LNCAP (cell line): Measurements from ENCODE around the gene WIZ.

Experiments used
- TF ChIP-seq, protein P1 (sequence below): fragments of 450-650 bp; IDR thresholded peaks from 2 replicates; pipeline ENCODE4 v1.5.1; 2017; ENCODE audit warnings: mild to moderate bottlenecking

Gene WIZ

GRCh38 chr19:15431396-15432017 lies 18.2 kb downstream of the WIZ start:
- TF ChIP-seq, protein P1, sequence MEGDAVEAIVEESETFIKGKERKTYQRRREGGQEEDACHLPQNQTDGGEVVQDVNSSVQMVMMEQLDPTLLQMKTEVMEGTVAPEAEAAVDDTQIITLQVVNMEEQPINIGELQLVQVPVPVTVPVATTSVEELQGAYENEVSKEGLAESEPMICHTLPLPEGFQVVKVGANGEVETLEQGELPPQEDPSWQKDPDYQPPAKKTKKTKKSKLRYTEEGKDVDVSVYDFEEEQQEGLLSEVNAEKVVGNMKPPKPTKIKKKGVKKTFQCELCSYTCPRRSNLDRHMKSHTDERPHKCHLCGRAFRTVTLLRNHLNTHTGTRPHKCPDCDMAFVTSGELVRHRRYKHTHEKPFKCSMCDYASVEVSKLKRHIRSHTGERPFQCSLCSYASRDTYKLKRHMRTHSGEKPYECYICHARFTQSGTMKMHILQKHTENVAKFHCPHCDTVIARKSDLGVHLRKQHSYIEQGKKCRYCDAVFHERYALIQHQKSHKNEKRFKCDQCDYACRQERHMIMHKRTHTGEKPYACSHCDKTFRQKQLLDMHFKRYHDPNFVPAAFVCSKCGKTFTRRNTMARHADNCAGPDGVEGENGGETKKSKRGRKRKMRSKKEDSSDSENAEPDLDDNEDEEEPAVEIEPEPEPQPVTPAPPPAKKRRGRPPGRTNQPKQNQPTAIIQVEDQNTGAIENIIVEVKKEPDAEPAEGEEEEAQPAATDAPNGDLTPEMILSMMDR = no peak

DNA sequence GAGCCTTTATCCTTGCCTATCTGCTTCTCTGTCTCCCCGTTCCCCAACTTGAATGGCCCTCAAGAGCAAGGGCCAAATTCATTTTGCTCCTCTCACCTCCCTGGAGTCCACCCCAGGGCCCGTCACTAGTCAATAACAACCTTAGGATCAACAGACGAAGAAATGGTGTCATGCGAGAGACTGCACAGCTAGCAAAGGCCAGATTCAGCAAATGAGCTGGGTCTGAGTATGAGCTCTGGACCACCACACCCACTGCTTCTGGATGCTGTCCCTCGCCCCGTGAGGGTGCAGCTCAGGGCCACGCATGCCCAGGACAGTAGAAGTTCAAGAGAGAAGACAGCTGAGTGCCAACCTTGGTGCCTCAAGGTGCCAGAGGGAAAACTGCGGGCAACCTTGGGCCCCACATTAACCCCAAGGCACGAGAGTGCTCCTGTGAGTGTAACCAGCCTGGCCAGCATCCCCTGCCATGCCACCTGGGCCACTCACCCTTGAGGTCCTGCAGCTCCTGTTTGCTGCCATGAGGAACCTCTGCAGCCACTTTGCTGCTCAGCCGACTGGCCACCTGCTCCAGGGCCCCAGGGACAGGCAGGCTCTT lies 19.1 kb downstream of the WIZ start:
- TF ChIP-seq, protein P1 = no peak

- TF ChIP-seq, protein P1 = no peak
Observed at GRCh38 chr19:15429825-15430467, 19.8 kb downstream of the WIZ start.

GRCh38 chr19:15428956-15429824 lies 20.6 kb downstream of the WIZ start:
- TF ChIP-seq, protein P1 = no peak

DNA sequence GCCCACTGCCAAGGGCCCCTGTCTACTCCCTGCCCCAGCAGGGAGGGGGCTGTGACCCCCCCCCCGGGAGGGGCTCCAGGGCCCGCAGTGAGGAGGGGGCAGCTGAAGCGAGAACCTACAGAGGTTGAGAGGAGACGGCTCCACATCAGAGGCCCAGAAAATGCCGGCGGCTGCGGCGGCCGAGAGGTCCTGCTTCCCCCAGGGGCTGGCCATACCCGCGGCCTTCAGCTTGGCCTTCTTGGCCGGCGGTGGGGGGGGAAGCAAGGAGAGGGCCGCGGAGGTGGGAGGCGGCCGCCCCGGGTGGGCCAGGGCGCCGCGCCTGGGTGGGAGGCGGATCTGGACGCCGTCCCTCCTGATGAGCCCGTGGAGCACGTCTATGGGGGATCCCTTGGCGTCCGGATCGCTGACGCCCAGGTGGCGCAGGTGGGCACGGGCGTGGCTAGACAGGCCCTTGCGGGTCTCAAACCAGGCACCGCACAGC lies 21.7 kb downstream of the WIZ start:
- TF ChIP-seq, protein P1 = no peak

DNA sequence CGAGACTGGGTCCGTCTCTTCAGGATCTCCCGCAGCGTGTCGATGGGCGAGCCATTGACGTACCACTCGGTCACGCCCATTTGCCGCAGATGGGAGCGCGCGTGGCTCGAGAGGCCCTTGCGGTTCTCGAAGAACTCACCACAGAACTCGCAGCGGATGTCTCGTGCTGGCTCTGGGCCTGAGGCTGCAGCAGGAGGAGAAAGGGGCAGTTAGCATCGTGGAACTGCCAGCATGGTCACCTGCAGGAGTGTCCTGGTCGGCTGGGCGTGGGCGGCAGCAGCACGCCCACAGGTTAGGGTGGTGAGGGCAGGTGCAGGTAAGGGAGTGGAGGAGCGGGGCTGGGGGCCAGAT lies 22.4 kb downstream of the WIZ start:
- TF ChIP-seq, protein P1 = no peak
